H1 (cell line): ENCODE measurements around the gene SORBS1. TPM values are rescaled to one million over a fixed set of nuclear protein-coding genes. Genes with fewer than 3 reads are reported as not detected.

Experiments
- CTCF ChIA-PET: fragments of 300-600 bp; sonication (Branson Sonifier 250); formaldehyde crosslinking; loops from one replicate; lab custom pipeline; 2021; ENCODE audit not compliant: partially characterized antibody; lab: Charles Lee
- POLR2A ChIA-PET: fragments of 300-600 bp; sonication (Branson Sonifier 250); formaldehyde crosslinking; loops from one replicate; lab custom pipeline; 2021; ENCODE audit warnings: inconsistent platforms; ENCODE audit not compliant: partially characterized antibody; lab: Charles Lee
- DNase-seq, 2 experiments: peaks; one replicate each; pipeline versions ENCODE4 v3.0.0 to v3.0.0-alpha.2; 2010 to 2022; ENCODE audit warnings: low spot score in 2 of 2, low read depth in 1 of 2, mixed read lengths in 1 of 2
- FAIRE-seq: peaks from 2 replicates; lab custom pipeline; 2011; peaks lifted over from hg19 to GRCh38; lab: Jason Lieb, UNC
- H2AFZ ChIP-seq: 2 replicates; pipeline ENCODE4 v1.8.1; 2012; ENCODE audit warnings: low read length, inconsistent platforms
- H2AK5ac ChIP-seq: 2 replicates; pipeline ENCODE4 v1.6.1; 2013; ENCODE audit warnings: low read depth, low read length
- H2BK120ac ChIP-seq: replicated peaks from 2 replicates; pipeline ENCODE3; 2013; ENCODE audit warnings: low read depth, low read length, inconsistent platforms
- H2BK12ac ChIP-seq: 2 replicates; pipeline ENCODE4 v1.6.1; 2013; ENCODE audit warnings: low read depth, low read length
- H2BK15ac ChIP-seq: 2 replicates; pipeline ENCODE4 v1.6.1; 2013; ENCODE audit warnings: low read length
- H2BK20ac ChIP-seq: 2 replicates; pipeline ENCODE4 v1.6.1; 2013; ENCODE audit warnings: low read length
- H2BK5ac ChIP-seq: 2 replicates; pipeline ENCODE4 v1.6.1; 2013; ENCODE audit warnings: low read depth, low read length
- H3K14ac ChIP-seq: 2 replicates; pipeline ENCODE4 v1.6.1; 2013; ENCODE audit warnings: inconsistent platforms; ENCODE audit not compliant: insufficient read length
- H3K18ac ChIP-seq: 2 replicates; pipeline ENCODE4 v1.6.1; 2013; ENCODE audit warnings: low read length; ENCODE audit errors: extremely low read depth
- H3K23ac ChIP-seq: 2 replicates; pipeline ENCODE4 v1.6.1; 2013; ENCODE audit warnings: inconsistent platforms; ENCODE audit not compliant: insufficient read length
- H3K23me2 ChIP-seq: 2 replicates; pipeline ENCODE4 v1.6.1; 2013; ENCODE audit warnings: low read depth, low read length
- H3K27ac ChIP-seq: 2 replicates; pipeline ENCODE4 v1.6.1; 2011; ENCODE audit warnings: low read depth, low read length, inconsistent platforms
- H3K27me3 ChIP-seq, 4 experiments: replicated peaks in 1 of 4; 1 replicate in 1 of 4; 2 replicates in 3 of 4; pipeline versions ENCODE4 v1.6.1 to v1.8.1; 2011 to 2013; ENCODE audit warnings: low read length in 3 of 4, mild to moderate bottlenecking in 3 of 4, inconsistent platforms in 2 of 4, mixed read lengths in 2 of 4, moderate library complexity in 1 of 4; ENCODE audit not compliant: control insufficient read depth in 3 of 4, insufficient read depth in 3 of 4; ENCODE audit errors: extremely low read depth in 1 of 4
- H3K36me3 ChIP-seq, 4 experiments: 2 replicates each; pipeline versions ENCODE4 v1.6.1 to v1.8.1; 2011 to 2013; ENCODE audit warnings: mild to moderate bottlenecking in 4 of 4, low read length in 3 of 4, moderate library complexity in 2 of 4, control low read depth in 1 of 4, inconsistent platforms in 1 of 4; ENCODE audit not compliant: insufficient read depth in 4 of 4, control insufficient read depth in 2 of 4
- H3K4ac ChIP-seq: replicated peaks from 2 replicates; pipeline ENCODE3; 2013; ENCODE audit warnings: low read length, low read depth, mixed read lengths, inconsistent platforms; ENCODE audit not compliant: insufficient read length
- H3K4me1 ChIP-seq, 4 experiments: replicated peaks in 1 of 4; 1 replicate in 1 of 4; 2 replicates in 3 of 4; pipeline versions ENCODE4 v1.6.1 to v1.8.1; 2011 to 2013; ENCODE audit warnings: low read length in 3 of 4, inconsistent platforms in 2 of 4, mixed read lengths in 1 of 4; ENCODE audit not compliant: insufficient read depth in 4 of 4, control insufficient read depth in 3 of 4
- H3K4me2 ChIP-seq, 2 experiments: 2 replicates each; pipeline versions ENCODE4 v1.6.1 to v1.8.1; 2011 to 2013; ENCODE audit warnings: low read depth in 2 of 2, low read length in 2 of 2, control low read depth in 1 of 2, inconsistent platforms in 1 of 2, mild to moderate bottlenecking in 1 of 2; ENCODE audit not compliant: insufficient read depth in 1 of 2
- H3K4me3 ChIP-seq, 4 experiments: fragments of 200-600, 300-600 bp in 1 of 4; sonication (generic), shearing (Covaris generic), sonication (Bioruptor Twin) in 1 of 4; 2 replicates each; pipeline versions ENCODE4 v1.5.1 to v1.8.1; 2011 to 2016; ENCODE audit warnings: low read length in 4 of 4, low read depth in 3 of 4, control low read depth in 2 of 4, inconsistent platforms in 2 of 4, mild to moderate bottlenecking in 2 of 4, mixed read lengths in 1 of 4, moderate library complexity in 1 of 4; ENCODE audit not compliant: insufficient read depth in 2 of 4; ENCODE audit errors: extremely low read depth in 1 of 4
- H3K56ac ChIP-seq: replicated peaks from 2 replicates; pipeline ENCODE3; 2013; ENCODE audit warnings: low read depth, mild to moderate bottlenecking, mixed read lengths, low read length, inconsistent platforms; ENCODE audit not compliant: insufficient read length
- H3K79me1 ChIP-seq: 2 replicates; pipeline ENCODE4 v1.6.1; 2013; ENCODE audit warnings: low read depth, low read length, control low read depth
- H3K79me2 ChIP-seq, 2 experiments: 2 replicates each; pipeline versions ENCODE4 v1.6.1 to v1.8.1; 2012 to 2013; ENCODE audit warnings: low read length in 2 of 2, mild to moderate bottlenecking in 2 of 2, inconsistent platforms in 1 of 2; ENCODE audit not compliant: insufficient read depth in 2 of 2, control insufficient read depth in 1 of 2
- H3K9ac ChIP-seq, 4 experiments: replicated peaks in 1 of 4; 1 replicate in 1 of 4; 2 replicates in 3 of 4; pipeline versions ENCODE4 v1.6.1 to v1.8.1; 2011 to 2013; ENCODE audit warnings: low read depth in 3 of 4, low read length in 3 of 4, control low read depth in 2 of 4, mild to moderate bottlenecking in 2 of 4, moderate library complexity in 2 of 4, inconsistent platforms in 1 of 4; ENCODE audit errors: extremely low read depth in 1 of 4
- H3K9me3 ChIP-seq, 2 experiments: 2 replicates each; pipeline versions ENCODE4 v1.6.1 to v1.8.1; 2012 to 2013; ENCODE audit warnings: mild to moderate bottlenecking in 2 of 2, moderate library complexity in 2 of 2, control low read depth in 1 of 2, inconsistent platforms in 1 of 2, low read depth in 1 of 2, low read length in 1 of 2, mixed read lengths in 1 of 2; ENCODE audit not compliant: insufficient read depth in 2 of 2
- H4K20me1 ChIP-seq, 2 experiments: replicated peaks in 1 of 2; 2 replicates each; pipeline versions ENCODE3 to v1.8.1; 2011 to 2013; ENCODE audit warnings: inconsistent platforms in 2 of 2, low read length in 2 of 2, mild to moderate bottlenecking in 1 of 2; ENCODE audit not compliant: insufficient read depth in 2 of 2, control insufficient read depth in 1 of 2
- H4K5ac ChIP-seq: 2 replicates; pipeline ENCODE4 v1.6.1; 2013; ENCODE audit warnings: low read length, low read depth, mixed read lengths, inconsistent platforms; ENCODE audit not compliant: insufficient read length
- H4K8ac ChIP-seq: 2 replicates; pipeline ENCODE4 v1.8.0; 2013; ENCODE audit warnings: mild to moderate bottlenecking, moderate library complexity, low read length, inconsistent platforms; ENCODE audit not compliant: insufficient read depth; ENCODE audit errors: extremely low read depth
- H4K91ac ChIP-seq: replicated peaks from 2 replicates; pipeline ENCODE3; 2013; ENCODE audit warnings: low read length, mixed read lengths, inconsistent platforms; ENCODE audit not compliant: insufficient read length
- BRCA1 ChIP-seq: IDR thresholded peaks from 2 replicates; pipeline ENCODE4 v1.6.1; 2012; ENCODE audit warnings: low read depth, low read length, improper control_type of control experiment
- CTBP2 ChIP-seq: IDR thresholded peaks from 2 replicates; pipeline ENCODE4 v1.7.0; 2011; ENCODE audit warnings: borderline replicate concordance, mild to moderate bottlenecking, moderate library complexity, mixed read lengths, low read length; ENCODE audit not compliant: insufficient read depth, insufficient read length
- EZH2 ChIP-seq: fragments of 200-600 bp; sonication (generic); IDR thresholded peaks from 2 replicates; pipeline ENCODE4 v1.7.1; 2012; ENCODE audit warnings: low read depth, mild to moderate bottlenecking, moderate library complexity, low read length, inconsistent platforms; ENCODE audit not compliant: severe bottlenecking
- FOSL1 ChIP-seq: IDR thresholded peaks from 2 replicates; pipeline ENCODE4 v1.6.1; 2011; ENCODE audit warnings: mild to moderate bottlenecking, low read depth, low read length, moderate library complexity; ENCODE audit not compliant: insufficient read depth
- HDAC6 ChIP-seq: IDR thresholded peaks from one replicate; pipeline ENCODE4 v1.7.1; 2012; ENCODE audit warnings: low read depth, mild to moderate bottlenecking, inconsistent platforms, low read length, moderate library complexity
- PHF8 ChIP-seq: fragments of 200-600 bp; sonication (generic); conservative IDR thresholded peaks from 2 replicates; pipeline ENCODE4 v1.7.1; 2012; ENCODE audit warnings: low read depth, mild to moderate bottlenecking, inconsistent platforms, low read length, moderate library complexity
- RBBP5 ChIP-seq: IDR thresholded peaks from 2 replicates; pipeline ENCODE4 v1.7.1; 2012; ENCODE audit warnings: low read depth, mild to moderate bottlenecking, inconsistent platforms, low read length, moderate library complexity, borderline replicate concordance
- SIN3A ChIP-seq, 2 experiments: IDR thresholded peaks in 1 of 2; conservative IDR thresholded peaks in 1 of 2; 2 replicates each; pipeline ENCODE4 v1.6.1; 2011 to 2012; ENCODE audit warnings: low read length in 2 of 2, improper control_type of control experiment in 1 of 2, low read depth in 1 of 2, mild to moderate bottlenecking in 1 of 2
- TBP ChIP-seq: IDR thresholded peaks from 2 replicates; pipeline ENCODE4 v1.6.1; 2011; ENCODE audit warnings: low read depth, low read length, improper control_type of control experiment
- TCF12 ChIP-seq: IDR thresholded peaks from 2 replicates; pipeline ENCODE4 v1.6.1; 2011; ENCODE audit warnings: low read depth, mild to moderate bottlenecking, low read length
- WGBS, 2 experiments: shearing (Covaris generic) in 1 of 2; methylation state at CpG; one replicate each; pipeline versions ENCODE4 v1.1.6 to v1.1.7; 2013 to 2015; ENCODE audit warnings: low lambda C conversion rate in 2 of 2, mixed read lengths in 2 of 2, inconsistent platforms in 1 of 2, low coverage in 1 of 2, missing lambda C conversion rate in 1 of 2; ENCODE audit not compliant: insufficient replicate concordance in 2 of 2, insufficient coverage in 1 of 2, insufficient read length in 1 of 2; ENCODE audit errors: extremely low coverage in 1 of 2, missing lambda C conversion rate in 1 of 2; 5-methylcytosine and 5-hydroxymethylcytosine counted together
- polyA plus RNA-seq, 7 experiments: library from polyadenylated mRNA; depleted of rRNA in 3 of 7; stranded (reverse) in 5 of 7; unstranded in 2 of 7; fragments of >200 nt in 5 of 7; fragments of 200-250 nt in 2 of 7; gene quantifications; 1 replicate in 5 of 7; 2 replicates in 1 of 7; 4 replicates in 1 of 7; pipeline versions ENCODE4 v1.2.1 to v1.2.3, GENCODE V29; 2011 to 2013; ENCODE audit warnings: missing spikeins in 2 of 7, mixed read lengths in 2 of 7
- total RNA-seq: library from RNA; stranded (reverse); fragmentation: NEBNext Ultra II Directional; extraction: Animal tissue kit (Norgen Biotek cat#: 25700); gene quantifications from 2 replicates; pipeline ENCODE4 v1.2.1, GENCODE V29; 2021

Gene SORBS1
- total and polyA plus RNA-seq, 2 of the 8 experiments (the other 6 are each of a cell fraction or from before 2014, with no cell fraction given) = 16.0 to 35.0 TPM

DNA sequence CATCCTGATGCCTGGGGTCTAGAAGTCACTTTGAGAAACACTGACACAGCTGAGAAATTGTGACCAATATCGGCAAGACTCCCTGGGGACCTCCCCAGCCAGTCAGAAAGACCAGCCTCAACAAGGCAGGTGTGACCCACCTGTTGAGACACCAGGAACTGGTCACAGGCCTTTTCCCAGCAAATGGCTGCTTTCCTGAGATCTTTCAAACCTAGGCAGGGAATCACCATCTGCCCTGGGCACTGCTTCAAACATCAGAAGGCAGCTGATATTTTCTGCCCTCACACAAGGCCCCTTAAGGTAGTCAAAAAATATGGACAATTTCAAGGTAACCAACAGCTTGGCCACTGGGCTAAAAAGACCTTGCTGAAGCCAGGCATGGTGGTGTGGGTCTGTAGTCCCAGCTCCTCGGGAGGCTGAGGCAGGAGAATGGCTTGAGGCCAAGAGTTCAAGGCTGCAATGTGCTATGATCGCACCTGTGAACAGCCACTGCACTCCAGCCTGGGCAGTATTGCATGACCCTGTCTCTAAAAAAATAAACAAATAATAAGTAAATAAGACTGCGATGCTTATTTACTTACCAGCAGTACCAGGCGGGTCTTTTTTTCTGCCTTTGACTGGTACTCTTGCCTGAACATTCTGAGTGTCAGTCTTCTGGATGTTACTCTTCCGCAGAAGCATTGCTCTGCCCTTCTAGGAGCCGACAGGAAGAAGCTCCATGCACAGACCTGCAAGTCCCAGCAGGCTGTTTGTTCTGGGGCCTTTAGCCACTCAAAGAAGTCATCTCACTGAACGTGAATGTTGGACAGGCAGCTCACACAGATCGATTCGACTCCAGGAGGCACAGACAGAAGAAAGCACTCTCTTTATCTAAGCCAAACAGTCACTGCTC, 59.7 kb downstream of the SORBS1 start:
- H4K91ac ChIP-seq = no peak overlapping the region
- no peak overlapping the region for H2BK5ac ChIP-seq
- H2BK12ac ChIP-seq = 0 out of 2 replicates have a peak overlapping the region, but pooled peaks have one; percentile 13
- H3K79me2 ChIP-seq = peaks cover 0 to 62% of the 10 kb centered on the region in 2 experiments; a peak in 3 of 4 replicates
- H3K27ac ChIP-seq = no peak overlapping the region
- H4K8ac ChIP-seq = no peak overlapping the region
- H3K14ac ChIP-seq = no peak overlapping the region
- no peak overlapping the region for H4K5ac ChIP-seq
- no peak overlapping the region for H3K23ac ChIP-seq
- no peaks in the 10 kb centered on the region; the same call in none of the 2 replicates for H3K23me2 ChIP-seq
- H3K4me1 ChIP-seq = peaks cover 0 to 14% (median 6%) of the 10 kb centered on the region in 4 experiments; a peak in 5 of 7 replicates
- peaks cover 4% of the 10 kb centered on the region; the same call in 1 of the 2 replicates for H3K79me1 ChIP-seq
- H3K4me3 ChIP-seq = no peak overlapping the region
- POLR2A ChIA-PET = interaction anchor here (0.6 kb wide), 1 partner anchor 14 kb away, joined by 3 read pairs; no protein-coding TSS in a partner anchor
- 85% methylated on average over 10 of the region's 10 CpGs; no CpG with 5 or more reads in 1 of the 2 experiments for WGBS, 2 experiments
- no peak overlapping the region; the same call in 1 of the 2 replicates for H2BK15ac ChIP-seq
- no peak overlapping the region for H3K4me2 ChIP-seq
- FAIRE-seq = no peak
- no peak for DNase-seq
- H3K9me3 ChIP-seq = no peaks in the 10 kb centered on the region
- no peak overlapping the region for H3K4ac ChIP-seq
- H2BK20ac ChIP-seq = no peak overlapping the region
- peak overlapping the region; percentile 27; the same call in 1 of the 2 replicates for H3K18ac ChIP-seq
- H2AK5ac ChIP-seq = no peak overlapping the region
- peaks cover 0 to 2% of the 10 kb centered on the region in 2 experiments for H4K20me1 ChIP-seq
- H3K9ac ChIP-seq = 0 out of 7 replicates have a peak overlapping the region, but pooled peaks of 1 of the 4 experiments have one; percentile 24
- CTCF ChIA-PET = interaction anchor here (0.6 to 2.0 kb wide), 6 partner anchors 19 to 73 kb away, joined by 3 to 7 read pairs (median 4); no protein-coding TSS in a partner anchor
- no peaks in the 10 kb centered on the region for H3K36me3 ChIP-seq
- H3K56ac ChIP-seq = no peak overlapping the region
- H2BK120ac ChIP-seq = no peak overlapping the region
- no peak overlapping the region for H2AFZ ChIP-seq
- H3K27me3 ChIP-seq = no peaks in the 10 kb centered on the region
- TF ChIP-seq PHF8 (no peak), EZH2 (no peak), CTBP2 (no peak), TCF12 (no peak), FOSL1 (no peak), SIN3A (conservative IDR thresholded peaks at IDR 0.05 in 1 of 2, IDR thresholded peaks at IDR 0.05 in 1 of 2; ENCODE audit: low read depth in 1 of 2, low read length in 2 of 2) (no peak), BRCA1 (no peak), RBBP5 (no peak), TBP (no peak), HDAC6 (no peak)
